NB4 (cell line): ENCODE measurements around the gene ILK.

Experiments used
- CTCF ChIP-seq: IDR thresholded peaks from one replicate; pipeline ENCODE4 v1.5.1; 2012; ENCODE audit warnings: low read depth, low read length
- POLR2A ChIP-seq: IDR thresholded peaks from 2 replicates; pipeline ENCODE4 v1.6.1; 2011; ENCODE audit warnings: mild to moderate bottlenecking; ENCODE audit not compliant: insufficient read length; ENCODE audit errors: extremely low read depth

- no peak for TF ChIP-seq CTCF
- TF ChIP-seq POLR2A = no peak
Measured at GRCh38 chr11:6559369-6559768, 44.2 kb upstream of the ILK start.
